ENCODE results near the gene ADAMTS19.

ADAMTS19 gene

DNA sequence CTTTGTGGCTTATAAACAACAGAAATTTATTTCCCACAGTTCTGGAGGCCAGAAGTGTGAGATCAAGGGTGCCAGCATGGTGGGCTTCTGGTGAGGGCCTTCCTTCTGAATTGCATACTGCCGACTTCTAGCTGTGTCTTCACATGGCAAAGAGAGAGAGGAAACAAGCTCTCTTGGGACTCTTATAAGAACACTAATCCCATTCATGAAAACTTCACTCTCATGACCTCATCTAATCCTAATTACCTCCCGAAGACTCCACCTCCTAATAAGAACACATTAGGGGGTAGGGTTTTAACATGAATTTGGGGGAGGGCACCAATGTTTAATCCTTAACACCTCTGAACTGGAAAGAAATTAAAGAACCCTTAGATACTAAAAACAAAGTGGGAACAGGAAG lies 211.9 kb downstream of the ADAMTS19 start:
- DNase-seq (ENCODE audit: low read depth in 1 of 2, low spot score in 1 of 2), result no peak

DNA sequence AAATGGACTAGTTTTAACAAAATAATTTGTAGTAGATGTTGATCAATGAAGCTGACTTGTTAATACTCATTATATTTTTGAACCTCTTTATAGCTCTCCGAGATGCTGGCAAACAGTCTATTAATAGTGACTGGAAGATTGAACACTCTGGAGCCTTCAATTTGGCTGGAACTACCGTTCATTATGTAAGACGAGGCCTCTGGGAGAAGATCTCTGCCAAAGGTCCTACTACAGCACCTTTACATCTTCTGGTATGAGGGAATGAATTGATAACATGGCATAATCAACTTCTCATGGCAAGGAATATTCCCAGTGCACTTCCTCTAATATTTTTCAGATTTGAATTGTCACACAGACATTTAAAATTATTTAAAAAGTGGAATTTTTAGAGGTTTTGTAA lies 219.6 kb downstream of the ADAMTS19 start:
- no peak for DNase-seq (ENCODE audit: low read depth in 1 of 2, low spot score in 1 of 2)

DNA sequence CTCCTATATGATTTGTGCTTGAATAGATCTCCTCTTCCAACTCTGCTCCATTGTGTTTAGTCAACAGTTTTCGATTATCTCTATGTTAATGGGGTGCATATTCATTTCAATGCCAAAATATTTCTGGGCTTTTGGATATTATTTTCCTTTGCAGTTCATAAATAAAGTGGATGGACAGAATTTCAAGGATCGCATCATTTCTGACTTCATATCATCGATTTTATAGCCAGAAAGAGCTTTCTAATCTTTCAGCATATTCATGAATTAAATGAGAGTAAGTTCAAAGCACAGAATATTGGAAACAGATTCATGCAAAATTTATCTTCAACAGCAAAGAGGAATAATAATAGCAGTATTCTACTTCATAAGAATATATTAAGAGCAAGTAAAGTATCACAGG lies 227.8 kb downstream of the ADAMTS19 start:
- no peak for DNase-seq (ENCODE audit: low read depth in 1 of 2, low spot score in 1 of 2)

DNA sequence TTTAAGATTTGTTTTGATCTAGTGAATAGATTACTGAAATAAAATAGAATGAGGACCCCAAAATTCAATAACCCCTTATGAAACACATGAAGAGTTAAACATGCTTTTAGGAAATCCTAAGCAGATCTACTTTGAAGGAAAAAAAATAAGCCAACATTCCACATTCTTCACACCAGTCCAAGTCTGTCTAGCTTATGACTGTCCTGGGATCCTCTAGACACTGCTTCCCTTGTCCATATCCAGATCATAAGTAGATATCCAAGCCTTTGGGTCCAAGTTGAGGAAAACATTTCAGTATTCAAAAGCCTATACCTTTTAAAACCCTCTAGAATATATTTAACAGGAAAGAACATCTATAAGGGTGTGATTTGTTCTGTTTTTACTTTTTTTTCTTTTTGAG lies 228.9 kb downstream of the ADAMTS19 start:
- no peak for DNase-seq (ENCODE audit: low read depth in 1 of 2, low spot score in 1 of 2)

DNA sequence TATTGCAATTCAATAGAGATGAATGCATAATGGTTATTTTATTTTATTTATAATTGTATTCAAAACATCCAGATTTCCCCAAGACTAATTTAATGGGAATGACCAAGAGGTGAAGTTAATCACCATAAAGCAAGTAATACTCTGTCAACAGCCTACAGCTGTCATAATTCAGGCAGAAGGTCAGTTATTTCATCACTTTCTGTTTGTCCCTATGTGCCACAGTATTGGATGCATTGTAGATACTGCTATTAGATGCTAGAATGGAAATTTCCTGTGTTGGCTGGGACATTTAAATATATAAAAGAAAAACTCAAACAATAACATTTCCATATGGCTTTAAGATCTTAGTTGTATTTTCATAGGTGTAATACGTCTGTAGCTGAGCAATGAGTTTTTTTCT lies 231.1 kb downstream of the ADAMTS19 start:
- DNase-seq (ENCODE audit: low read depth in 1 of 2, low spot score in 1 of 2), result no peak

DNA sequence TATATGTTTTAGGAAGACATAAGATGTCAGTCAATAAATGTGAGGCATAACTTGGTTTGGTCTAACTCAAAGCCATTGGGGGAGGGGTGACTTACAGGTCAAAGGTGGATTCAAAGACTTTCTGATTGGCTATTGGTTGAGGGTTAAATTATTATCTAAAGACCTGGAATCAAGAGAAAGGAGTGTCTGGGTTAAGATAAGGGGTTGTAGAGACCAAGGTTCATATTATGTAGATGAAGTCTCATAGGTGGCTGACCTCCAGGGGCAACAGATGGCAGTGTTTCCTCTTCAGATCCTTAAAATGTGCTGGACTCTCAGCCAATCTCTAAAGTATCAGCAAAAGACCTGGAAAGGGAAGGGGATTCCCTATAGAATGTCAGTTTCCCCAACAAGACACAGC lies 236.5 kb downstream of the ADAMTS19 start:
- no peak for DNase-seq (ENCODE audit: low read depth in 1 of 2, low spot score in 1 of 2)

DNA sequence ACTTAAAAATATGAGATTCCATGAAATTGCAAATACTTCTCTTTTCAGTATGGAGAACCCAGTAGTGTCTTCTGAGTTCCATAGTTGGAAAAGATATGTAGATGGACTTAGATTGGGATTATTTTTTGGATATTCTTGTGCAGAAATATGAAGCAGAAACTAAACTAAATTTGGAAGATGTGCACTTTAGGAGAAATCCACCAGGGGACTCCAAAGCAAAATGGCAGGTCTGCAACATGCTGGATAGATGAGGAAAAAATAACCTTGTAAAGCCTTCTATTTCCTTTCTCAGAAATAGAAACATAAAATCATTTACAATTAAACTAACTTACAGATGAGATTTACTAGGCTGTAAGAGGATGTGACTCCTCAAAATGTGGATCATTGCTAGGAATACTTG lies 238.6 kb downstream of the ADAMTS19 start:
- DNase-seq (ENCODE audit: low read depth in 1 of 2, low spot score in 1 of 2), result no peak

DNA sequence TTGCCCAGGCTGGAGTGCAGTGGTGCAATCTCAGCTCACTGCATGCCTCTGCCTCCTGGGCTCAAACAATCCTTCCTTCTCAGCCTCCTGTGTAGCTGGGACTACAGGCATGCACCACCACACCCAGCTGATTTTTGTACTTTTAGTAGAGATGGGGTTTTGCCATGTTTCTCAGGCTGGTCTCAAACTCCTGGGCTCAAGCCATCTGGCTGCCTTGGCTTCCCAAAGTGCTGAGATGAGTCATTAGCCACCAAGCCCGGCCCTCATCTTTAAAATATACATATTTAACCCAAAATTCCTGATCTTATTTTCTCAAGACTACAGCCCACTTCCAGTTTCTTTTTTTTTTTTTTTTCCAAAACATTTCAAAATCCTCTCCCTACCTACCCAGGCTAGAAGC lies 256.1 kb downstream of the ADAMTS19 start:
- no peak for DNase-seq (ENCODE audit: low read depth in 1 of 2, low spot score in 1 of 2)

DNA sequence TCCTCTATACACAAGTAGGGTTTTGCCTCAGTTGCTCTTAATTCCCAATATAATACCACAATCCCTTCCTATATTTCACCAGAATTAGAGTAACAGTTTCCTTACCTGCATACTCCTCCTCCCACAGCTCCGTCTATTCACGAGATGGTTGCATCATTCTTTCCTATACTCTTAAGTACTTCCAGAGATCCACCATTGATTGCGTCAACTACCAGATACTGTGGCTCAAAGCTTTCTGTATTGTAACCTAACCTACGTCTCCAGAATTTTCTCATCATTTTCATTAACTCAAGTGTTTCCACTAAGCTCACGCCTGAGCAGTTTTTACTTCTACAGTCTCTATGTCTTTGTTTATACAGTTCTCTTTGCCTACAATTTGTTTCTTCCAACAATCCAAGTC lies 256.6 kb downstream of the ADAMTS19 start:
- no peak for DNase-seq (ENCODE audit: low read depth in 1 of 2, low spot score in 1 of 2)

DNA sequence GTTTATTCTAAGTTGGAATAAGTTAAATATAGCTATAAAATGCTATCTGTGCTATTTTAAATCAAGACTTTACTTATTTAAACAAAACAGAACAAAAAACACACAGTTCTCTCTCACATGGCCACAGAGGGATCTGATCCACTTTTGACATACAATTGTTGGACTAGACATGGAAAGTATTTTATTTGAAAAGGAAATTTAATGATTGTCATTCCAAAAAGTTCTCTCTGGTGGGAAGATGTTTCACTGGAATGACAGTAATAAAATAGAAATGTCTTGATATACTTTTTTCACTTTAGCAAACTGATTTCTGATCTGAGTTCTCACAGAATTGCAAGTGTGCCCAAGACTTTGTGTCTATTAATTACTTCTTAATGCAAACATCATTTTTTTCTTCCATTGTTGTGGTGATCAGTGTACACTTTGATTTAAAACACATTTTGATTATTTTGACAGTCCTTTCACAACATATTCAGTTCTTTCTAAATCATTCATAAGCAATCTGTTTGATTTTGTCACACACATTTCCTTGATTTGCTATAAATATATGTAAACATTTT lies 257.7 kb downstream of the ADAMTS19 start:
- no peak for DNase-seq (ENCODE audit: low read depth in 1 of 2, low spot score in 1 of 2)

DNA sequence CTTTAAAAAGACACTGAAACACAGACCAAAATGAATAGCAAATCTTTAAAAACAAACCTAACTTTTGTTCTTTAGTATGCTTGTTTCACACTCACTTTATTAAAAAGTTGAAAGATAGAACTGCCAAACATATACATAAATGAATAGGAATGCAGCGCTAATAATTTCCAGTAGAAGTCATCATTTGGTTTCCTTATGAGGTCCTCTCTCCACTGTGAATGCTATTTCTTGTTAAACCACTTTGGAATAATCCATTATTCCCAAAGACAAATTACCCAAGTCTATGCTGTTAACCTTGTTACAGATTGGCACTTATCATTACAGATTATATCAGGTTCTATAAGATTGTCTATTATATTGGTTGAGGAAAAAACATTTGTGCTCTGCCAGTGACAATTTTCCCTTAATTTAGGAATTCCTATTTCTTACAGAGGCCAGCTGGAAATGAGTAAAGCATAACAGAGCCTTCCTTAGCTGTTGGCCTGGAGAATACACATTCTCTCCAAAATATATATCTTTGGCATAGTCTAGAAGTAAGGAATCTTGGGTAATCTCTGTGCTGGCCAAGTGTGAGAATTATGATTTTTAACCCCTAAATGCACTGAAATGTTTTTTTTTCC lies 258.5 kb downstream of the ADAMTS19 start:
- no peak for DNase-seq (ENCODE audit: low read depth in 1 of 2, low spot score in 1 of 2)

DNA sequence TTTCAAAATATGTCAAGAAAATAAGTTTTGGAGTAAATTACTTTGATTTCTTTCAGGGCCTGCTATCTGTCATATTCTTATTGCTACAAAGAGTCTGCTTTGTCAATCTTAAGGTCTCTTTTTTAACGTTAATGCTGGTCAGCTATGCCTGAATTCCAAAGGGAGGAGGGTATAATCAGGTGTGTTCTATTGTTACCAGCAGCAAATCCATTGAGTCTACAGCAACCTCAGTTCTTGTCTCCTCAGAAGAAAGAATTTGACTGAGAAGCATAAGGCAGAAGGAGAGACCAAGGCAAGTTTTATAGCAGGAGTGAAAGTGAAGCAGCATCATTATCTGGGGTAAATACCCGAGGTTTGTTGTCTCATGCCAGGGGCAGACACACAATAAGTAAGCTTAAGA lies 264.1 kb downstream of the ADAMTS19 start:
- no peak for DNase-seq (ENCODE audit: low read depth in 1 of 2, low spot score in 1 of 2)

DNA sequence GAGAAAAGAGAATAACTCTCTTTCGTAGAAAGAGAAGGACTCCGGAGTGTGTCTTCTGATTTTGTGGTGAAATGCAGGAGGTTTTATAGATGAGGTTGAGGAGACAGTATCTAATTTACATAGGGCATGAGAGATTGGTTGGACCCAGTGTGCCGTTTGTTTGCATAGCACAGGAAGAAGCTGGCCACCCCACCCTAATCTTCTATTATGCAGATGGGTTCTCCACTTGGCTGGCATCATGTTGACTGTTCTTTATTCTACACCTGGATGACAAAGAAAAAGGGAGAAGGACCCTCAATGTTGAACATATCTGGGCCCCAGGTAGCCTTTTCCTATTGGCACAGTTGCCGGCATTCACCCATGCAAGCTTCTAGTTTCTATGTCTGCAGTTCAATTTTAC lies 264.5 kb downstream of the ADAMTS19 start:
- no peak for DNase-seq (ENCODE audit: low read depth in 1 of 2, low spot score in 1 of 2)

DNA sequence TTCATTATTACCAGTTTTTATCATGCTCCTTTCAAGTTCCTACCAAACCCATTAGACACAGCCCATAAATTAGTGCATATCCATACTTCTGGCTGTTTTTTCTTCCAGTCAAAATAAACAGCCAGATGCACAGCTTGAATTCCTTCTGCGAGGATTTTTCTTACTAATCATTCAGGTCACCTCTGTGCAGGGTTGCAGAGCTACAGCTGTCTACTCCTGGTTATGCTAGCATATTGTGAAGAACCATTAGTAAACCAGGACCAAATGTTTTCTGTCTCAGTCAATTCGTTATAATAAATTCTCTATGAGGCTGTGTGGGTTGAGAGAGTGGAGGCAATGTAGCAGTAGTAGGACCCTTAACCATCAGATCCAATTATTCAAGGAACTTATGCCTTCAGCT lies 279.7 kb downstream of the ADAMTS19 start:
- no peak for DNase-seq (ENCODE audit: low read depth in 1 of 2, low spot score in 1 of 2)

DNA sequence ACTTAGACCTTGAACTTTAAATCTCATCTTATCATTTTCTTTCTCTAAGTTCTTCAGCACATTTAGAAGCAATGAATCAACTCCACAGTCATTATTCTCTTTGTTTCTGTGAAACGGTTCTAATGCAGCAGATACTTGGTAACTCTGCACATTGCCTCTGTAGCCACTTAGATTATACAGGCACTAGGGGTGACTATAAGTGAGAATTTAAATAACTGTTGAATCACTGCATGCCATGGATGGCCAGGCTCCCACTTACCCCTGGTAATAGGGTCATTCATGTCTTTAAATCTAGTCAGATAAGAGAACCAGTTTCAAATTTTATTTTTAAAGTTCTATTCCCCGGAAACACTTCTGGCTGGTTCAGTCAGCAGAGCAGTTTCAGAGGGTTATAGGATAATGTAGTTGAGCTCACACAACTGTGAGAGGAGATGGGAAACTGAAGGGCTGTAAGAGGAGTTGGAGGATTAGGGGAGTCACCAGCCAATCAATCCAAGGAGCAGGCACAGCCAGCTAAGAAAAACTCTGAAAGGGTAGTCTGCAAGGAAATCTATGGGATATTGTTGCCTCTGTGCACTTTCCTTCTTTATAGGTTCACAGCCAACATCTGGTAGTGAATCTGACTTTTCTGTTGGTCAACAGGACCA lies 283.6 kb downstream of the ADAMTS19 start:
- DNase-seq (ENCODE audit: low read depth in 1 of 2, low spot score in 1 of 2), result no peak

DNA sequence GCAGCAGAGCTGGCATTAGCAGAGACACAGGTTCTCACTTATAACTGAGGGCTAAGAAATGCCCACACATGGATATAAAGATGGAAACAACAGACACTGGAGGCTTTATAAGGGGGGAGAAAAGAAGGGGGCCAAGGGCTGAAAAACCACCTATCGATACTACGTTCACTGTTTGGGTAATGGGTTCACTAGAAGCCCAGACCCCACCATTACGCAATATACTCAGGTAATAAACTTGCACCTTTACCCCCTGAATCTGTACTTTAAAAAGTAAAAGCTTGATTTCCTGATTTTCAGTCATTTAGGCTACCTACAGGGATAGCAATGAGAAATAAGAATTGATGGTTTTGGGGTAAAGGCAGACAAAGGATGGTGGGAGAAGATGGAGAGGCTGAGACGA lies 285.9 kb downstream of the ADAMTS19 start:
- DNase-seq (ENCODE audit: low read depth in 1 of 2, low spot score in 1 of 2), result no peak

DNA sequence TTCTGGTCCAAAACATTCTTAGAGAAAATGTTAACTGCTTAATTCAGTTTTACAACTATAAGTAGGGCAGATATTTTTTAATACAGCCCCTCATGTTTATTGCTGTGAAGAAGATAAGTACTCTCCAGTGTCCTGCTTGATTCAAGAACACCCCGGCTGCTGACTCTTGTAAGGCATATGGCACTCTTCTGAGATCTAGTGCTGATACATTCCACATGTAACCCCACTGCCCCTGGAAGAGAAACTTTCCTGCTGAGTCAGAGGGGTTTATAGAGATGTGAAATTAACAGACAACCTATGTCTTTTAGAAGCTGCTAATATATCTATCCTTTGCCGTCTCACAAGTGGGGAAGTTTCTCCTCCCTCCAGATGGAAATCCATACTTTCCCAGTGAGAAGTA lies 286.8 kb downstream of the ADAMTS19 start:
- DNase-seq (ENCODE audit: low read depth in 1 of 2, low spot score in 1 of 2), result no peak

DNA sequence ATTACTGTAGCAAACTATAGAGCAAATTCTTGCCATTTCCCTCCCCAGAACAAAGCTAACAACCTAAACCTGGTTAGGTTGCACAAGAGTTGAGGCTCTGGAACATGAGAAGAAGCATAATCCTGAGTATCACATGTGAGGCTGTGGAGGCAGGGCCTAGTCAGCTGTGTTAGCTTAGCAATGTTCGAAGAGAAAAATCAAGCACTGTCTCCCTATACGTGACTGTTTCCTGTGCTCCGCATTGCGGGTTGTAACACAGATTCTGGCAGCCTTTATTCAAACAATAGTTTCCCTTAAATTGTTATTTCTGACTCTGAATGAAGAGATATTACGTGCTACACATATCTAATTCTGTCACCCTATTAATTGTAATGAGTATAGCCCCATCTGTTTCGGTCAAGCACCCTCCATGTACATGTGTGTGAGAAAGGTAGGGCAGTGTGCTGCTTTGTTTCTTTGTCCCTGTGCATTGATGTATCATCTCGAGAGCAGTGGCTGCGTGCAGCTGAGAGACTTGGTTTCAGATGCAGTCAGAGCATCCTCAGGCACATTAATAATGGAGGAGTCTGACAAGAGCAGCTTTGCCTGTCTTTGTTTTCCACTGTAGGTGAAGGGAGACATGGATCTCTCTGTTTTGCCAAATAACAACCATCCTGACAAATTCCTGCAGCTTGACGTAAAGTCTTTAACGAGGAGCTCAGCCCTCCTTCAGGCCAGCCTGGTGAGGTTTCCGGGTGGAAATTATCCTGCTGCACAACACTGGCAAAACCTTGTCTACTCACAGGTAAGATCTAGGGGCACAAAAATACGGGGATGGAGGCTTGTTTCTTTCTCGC lies 287.7 kb downstream of the ADAMTS19 start, which contains the start of gene MINAR2:
MINAR2 (plus strand) TSS at position 523 of the 836 bp plus-strand sequence; CDS start at position 620, 97 bp downstream.
- DNase-seq (ENCODE audit: low read depth in 1 of 2, low spot score in 1 of 2), result no peak

DNA sequence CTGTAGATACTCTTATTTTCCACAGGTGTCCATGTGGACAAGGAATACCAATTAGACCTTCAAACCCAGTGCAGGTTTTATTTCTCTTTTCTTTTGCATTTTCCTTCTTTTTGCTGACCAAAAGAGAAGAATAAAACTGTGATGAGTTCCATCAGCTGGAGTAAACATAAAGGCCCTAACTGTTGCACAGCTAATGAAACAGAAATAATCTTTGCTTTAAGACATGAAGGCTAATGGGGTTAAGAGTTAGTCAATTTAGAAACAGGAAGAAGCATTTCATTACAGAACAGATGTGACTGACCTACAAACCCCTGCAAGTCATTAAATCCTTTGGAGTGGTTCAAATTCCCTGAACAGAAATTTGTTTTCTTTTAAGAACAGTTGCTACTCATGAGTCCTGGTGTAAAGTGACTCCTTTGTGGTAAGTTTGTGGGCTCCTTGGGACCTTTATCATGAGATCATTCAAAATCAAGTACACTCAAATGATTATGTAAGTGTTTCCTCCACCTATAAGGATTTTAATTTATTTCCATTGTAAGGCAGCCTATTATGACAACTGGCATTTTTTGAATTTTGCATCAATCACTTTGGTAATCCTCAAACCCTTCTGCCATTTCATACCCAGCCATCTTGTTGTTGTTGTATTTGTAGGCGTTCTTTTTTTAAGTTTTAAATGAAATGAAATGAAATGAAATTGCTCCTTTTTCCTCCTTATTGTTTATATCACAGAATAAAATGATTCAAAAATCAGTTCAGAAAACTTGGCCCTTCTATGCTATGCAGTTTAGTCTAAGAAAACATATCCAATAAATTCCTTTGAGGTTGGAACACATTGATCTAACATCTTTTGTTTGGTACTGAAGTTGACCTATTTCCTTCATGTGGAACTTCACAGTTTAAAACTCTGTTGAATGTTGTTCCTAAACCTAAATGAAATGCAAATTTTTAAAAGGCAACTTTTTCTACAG lies 289.1 kb downstream of the ADAMTS19 start:
- no peak for DNase-seq (ENCODE audit: low read depth in 1 of 2, low spot score in 1 of 2)

DNA sequence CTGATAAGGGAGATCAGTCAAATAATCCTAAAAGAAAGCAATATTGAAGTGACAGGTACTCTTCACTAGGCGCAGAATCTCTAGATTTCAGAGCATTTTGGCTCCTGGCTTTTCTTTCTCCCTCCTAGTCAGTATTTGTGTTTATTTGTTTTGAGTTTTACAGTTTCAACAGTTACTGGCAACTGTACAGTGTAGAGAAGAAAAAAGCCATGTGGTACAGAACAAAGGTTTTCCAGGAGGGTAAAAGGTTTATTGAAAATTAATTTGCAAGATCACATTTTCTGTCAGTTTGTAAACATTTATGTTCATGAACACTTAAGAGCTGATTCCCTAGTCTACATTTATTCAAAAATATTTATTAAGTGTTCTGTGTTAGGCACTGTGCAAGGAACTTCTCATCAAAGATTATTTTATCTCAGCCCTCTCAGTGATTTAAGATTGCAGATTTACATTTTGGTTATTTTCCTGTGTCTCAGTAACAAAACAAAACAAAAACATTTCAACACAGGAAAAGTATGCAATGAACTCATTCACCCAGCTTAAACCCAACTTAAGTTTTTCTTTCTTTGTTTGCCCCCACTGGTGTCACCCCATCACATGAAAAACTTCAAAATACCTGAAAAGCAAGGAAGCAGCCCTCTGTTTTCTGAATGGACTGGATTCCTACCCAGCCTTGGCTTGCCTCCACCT lies 300.7 kb downstream of the ADAMTS19 start:
- DNase-seq (ENCODE audit: low read depth in 1 of 2, low spot score in 1 of 2), result no peak
